Transverse colon (tissue), 3 donors: ENCODE data around the gene PTPRO.

Experiments
- POLR2A ChIP-seq: fragments of 450-650 bp; IDR thresholded peaks from one replicate; pipeline ENCODE4 v1.6.1; 2016; ENCODE audit warnings: antibody characterized with exemption, mild to moderate bottlenecking, moderate library complexity
- TF ChIP-seq, protein P1 (sequence below), 5 experiments: fragments of 200-600 bp in 3 of 5; fragments of 450-650 bp in 2 of 5; sonication (generic) in 3 of 5; IDR thresholded peaks; 1 replicate in 2 of 5; 2 replicates in 3 of 5; pipeline ENCODE4 v1.5.1; 2016 to 2017; ENCODE audit warnings: antibody characterized with exemption in 5 of 5, inconsistent platforms in 3 of 5, mild to moderate bottlenecking in 2 of 5, moderate library complexity in 1 of 5

- TF ChIP-seq, protein P1, sequence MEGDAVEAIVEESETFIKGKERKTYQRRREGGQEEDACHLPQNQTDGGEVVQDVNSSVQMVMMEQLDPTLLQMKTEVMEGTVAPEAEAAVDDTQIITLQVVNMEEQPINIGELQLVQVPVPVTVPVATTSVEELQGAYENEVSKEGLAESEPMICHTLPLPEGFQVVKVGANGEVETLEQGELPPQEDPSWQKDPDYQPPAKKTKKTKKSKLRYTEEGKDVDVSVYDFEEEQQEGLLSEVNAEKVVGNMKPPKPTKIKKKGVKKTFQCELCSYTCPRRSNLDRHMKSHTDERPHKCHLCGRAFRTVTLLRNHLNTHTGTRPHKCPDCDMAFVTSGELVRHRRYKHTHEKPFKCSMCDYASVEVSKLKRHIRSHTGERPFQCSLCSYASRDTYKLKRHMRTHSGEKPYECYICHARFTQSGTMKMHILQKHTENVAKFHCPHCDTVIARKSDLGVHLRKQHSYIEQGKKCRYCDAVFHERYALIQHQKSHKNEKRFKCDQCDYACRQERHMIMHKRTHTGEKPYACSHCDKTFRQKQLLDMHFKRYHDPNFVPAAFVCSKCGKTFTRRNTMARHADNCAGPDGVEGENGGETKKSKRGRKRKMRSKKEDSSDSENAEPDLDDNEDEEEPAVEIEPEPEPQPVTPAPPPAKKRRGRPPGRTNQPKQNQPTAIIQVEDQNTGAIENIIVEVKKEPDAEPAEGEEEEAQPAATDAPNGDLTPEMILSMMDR (IDR thresholded peaks at IDR 0.05) = no peak
- TF ChIP-seq POLR2A = no peak
These were observed 13.7 kb downstream of the PTPRO start for GRCh38 chr12:15335959-15336358.
